Measurements from ENCODE around the gene RPS14.
"Not testable (repeated sequence)": the region's sequence is repeated elsewhere in the genome, so short reads cannot be mapped to it uniquely, and the experiment has no call there.

Gene RPS14

DNA sequence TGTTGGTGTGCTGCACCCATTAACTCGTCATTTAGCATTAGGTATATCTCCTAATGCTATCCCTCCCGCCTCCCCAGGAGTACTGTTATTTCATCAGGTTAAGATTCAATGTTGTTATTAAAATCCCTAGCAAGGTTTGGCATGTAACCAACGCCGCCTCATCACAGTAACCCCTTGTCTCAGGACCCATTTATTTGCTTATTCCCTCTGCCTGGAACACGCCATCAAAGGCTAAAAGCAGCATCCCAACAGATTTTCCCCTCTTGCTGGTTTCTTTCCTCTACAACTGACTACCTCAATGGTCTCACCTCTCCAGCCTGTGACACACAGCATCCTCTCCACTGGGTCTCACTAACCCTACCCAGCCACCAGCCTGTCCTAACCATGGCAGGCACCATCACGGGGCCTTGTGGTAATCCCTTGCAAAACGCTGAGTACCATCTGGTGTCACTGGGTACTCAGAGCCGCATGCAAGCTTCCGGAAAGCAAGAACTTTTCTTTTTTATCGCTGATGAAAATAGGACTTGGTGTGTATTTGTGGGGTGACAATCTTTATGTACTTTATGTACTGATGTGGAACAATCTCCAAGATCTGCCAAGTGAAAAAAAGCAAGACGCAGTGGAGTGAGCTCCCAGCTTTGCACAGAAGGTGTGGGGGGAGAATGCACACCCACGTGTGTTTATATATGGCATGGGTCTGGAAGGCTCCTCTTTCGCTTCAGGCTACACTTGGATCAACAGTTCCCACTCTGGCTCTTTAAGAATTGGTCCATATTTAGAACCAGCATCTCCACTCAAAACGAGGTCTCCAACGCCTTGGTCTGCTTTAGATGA is 6.1 kb downstream of the RPS14 start:
- no peak for DNase-seq

DNA sequence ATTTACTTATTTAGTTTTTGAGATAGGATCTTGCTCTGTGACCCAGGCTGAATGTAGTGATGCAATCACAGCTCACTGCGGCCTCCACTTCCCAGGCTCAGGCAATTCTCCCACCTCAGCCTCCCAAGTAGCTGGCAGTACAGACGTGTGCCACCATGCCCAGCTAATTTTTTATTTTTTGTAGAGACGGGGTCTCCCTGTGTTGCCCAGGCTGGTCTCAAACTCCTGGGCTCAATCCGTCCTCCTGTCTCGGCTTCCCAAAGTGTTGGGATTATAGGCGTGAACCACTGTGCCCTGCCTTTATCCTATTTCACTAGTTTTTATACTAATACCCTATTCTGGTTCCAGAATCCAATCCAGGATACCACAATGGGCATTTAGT is 6.8 kb downstream of the RPS14 start:
- no peak for DNase-seq

DNA sequence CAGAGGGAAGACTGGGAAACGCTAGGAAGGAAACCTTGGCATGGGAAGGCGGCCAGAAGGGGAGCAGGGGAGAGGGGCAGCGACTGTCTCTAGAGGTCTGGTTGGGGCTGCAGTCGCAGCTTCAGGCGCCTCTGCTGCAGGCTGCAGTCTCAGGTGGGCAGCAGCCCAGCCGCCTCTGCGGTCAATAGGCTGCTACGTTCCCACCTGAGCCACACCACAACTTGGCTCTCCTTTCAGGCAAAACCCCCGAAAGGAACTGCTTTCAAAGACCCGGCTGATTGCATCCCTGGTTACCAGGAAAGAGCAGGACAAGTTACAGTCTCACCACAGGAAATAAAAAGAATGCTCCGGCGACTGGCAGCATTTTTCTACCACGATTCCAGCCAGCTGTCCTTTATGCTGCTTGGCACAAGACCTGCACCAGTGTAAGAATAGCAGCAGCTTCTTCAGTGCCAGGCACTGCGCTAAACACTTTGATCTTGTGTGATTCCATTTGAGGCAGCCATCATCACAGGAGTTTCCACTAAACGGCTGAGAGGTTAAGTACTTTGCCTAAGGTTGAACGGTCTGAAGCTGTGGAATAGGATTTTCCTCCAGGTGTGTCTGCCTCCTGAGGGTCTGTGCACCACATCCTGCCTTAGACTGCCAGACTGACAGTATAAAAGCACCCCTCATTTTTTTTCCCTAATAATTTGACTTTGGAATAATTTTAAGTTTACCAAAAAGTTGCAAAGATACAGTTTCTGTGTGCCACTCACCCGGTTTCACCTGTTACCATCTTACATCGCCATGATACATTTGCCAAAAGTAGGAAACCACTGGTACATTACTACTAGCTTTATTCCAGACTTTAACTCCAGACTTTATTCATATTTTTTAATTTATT is 7.5 kb downstream of the RPS14 start:
- DNase-seq, result no peak

DNA sequence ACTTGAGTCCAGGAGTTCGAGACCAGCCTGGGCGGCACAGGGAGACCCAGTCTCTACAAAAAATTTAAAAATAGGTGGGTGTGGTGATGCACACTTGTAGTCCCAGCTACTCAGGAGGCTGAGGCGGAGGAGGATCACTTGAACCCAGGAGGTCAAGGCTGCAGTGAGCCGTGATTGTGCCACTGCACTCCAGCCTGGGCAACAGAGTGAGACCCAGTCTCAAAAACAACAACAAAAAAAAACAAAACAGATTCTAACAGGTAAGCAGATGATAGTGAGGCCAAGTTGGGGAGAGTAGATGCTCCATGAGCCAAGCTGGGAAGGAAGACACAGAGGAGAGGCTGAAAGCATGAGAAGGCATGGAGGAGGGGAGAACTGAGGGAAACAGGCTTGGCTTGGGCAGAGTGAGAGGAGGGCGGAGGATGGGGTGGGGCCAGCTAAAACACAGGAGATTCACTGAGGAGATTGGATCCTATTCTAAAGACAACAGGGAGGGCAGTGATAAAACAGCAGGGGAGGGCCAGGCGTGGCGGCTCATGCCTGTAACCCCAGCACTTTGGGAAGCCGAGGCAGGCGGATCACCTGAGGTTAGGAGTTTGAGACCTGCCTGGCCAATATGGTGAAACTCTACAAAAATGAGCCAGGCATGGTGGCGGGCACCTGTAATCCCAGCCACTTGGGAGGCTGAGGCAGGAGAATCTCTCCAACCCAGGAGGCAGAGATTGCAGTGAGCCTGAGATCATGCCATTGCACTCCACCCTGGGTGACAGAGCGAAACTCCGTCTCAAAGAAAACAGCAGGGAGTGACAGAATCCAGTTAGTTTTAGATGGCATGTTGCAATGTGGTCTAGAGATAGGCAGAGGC is 8.4 kb downstream of the RPS14 start:
- DNase-seq, result no peak

DNA sequence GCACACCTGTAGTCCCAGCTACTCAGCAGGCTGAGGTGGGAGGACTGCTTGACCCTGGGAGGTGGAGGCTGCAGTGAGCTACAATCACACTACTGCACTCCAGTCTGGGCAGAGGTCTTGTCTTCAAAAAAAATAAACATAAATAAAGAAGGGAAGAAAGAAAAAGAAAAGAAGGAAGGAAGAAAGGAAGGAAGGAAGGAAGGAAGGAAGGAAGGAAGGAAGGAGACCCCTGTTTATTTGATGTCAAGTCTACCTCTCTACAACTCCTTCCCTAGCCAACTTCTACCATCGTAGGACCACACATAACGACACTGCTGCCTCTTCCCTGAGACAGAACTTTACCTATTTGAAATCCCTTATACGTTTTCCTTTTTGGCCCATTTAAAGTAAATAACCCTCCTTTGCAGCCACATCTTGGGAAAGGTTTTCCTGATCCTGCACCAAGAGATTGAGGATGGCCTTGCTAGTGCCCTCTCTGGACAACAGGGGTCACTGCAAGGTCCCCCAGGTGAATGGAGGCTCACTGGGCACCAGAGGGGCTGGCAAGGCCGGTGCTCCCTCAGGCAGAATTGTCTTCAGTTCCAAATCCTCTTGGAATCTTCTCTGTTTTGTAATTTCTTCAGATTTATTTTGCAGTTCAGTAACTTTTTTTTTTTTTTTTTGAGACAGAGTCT is 10.5 kb downstream of the RPS14 start:
- no peak for DNase-seq

DNA sequence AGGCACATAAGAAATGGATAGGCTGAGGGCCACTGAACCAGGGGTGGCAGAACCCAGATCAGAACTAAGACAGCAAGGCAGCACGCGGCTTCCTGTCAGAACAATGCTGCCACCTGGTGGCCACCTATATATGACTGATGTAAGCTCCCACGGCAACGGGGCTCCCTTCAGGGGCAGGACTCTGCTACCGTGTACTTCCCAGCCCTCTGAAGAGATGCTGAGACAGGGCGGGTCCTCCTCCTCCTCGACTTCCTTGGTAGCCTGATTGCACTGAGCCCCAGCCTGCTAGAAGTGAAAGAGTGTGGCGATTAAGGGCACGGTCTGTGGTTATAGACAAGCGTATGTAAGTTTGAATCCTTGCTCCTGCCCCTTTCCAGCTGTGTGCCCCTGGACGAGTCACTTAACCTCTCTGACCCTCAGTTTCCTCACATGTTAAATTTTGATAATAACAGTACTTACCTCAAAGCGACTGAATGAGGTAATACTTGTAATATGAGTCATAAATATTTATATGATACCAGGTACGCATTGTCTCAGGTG is 13.3 kb downstream of the RPS14 start:
- peak; percentile 52 for DNase-seq

DNA sequence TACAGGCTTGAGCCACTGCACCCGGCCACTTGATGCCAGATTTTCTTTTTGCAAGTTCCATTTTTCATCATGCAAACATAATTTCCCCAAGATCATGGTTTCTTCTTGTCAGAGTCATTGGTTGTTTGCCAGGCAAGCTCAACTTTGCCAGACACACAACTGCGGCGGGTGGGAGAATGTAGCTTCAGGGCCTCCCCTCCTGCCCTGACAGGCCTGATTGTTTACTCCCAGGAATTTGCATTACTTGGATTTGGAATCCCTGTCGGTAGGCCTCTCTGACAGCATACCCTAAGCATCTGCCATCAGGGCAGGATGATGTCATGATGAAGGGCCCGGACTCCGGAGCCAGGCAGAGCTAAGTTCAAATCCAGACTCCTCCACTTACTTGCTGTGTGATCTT is 15.1 kb downstream of the RPS14 start:
- no peak for DNase-seq

DNA sequence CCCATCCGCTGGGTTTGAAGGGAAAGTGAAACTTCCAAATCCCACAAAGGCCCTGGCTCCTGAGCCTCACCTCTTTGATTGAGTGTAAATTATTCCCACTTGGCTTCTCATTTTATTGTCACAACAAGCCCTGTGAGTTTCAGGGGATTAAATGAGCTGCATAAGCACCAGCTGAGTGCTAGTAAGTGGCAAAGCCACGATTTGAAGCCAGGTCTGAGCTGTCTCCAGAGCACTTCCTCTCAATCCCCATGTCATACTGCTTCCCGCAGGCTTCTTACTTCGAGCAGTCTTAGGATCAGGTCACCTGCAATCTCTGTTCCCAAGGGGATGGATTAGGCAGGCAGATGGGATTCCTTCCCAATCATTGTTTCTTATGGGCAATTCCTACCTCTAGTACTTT is 18.0 kb downstream of the RPS14 start:
- no peak for DNase-seq

DNA sequence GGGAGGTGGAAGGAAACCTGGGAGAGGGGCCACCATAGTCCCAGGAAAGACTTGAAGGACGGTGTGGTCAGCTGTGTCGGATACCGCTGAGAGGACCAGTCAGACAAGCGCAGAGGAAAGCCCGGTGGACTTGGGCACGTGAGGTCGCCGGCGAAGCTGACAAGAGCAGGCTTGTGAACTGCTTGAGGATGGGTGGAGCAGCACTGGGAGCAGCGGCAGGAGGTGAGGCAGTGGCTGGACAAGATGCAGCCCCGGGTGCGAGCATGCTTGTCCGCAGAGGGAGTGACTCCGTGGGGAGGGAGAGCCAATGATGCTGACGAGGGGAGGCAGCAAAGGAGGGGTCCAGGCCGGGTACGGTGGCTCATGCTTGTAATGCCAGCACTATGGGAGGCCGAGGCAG is 18.5 kb downstream of the RPS14 start:
- DNase-seq, result no peak

DNA sequence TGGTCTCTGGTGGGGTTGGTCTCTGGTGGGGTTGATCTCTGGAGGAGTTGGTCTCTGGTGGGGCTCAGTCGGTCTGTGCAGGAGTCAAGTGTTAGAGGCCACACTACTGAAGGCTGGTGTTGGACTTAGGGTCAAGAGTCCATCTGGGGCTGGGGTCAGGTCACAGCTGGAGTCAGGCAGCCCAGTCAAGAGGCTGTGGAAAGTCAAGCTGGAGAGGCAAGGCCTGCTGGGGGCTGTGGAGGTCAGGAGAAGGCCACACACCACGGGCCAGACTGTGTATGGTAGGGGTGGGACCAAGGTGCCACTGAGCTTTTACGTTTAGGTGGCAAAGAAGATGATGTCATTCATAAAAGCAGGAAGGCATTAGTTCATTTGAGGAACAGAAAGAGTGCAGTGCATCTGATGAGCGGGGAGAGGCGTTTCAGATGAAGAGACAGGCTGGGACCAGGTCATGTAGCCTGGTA is 20.1 kb downstream of the RPS14 start:
- DNase-seq, result no peak

DNA sequence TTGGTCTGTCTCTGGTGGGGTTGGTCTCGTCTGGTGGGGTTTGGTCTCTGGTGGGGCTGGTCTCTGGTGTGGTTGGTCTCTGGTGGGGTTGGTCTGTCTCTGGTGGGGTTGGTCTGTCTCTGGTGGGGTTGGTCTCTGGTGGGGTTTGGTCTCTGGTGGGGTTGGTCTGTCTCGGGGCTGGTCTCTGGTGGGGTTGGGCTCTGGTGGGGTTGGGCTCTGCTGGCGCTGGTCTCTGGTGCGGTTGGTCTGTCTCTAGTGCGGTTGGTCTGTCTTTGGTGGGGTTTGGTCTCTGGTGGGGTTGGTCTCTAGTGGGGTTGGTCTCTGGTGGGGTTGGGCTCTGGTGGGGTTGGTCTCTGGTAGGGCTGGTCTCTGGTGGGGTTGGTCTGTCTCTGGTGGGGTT is 20.6 kb downstream of the RPS14 start:
- no peak for DNase-seq

DNA sequence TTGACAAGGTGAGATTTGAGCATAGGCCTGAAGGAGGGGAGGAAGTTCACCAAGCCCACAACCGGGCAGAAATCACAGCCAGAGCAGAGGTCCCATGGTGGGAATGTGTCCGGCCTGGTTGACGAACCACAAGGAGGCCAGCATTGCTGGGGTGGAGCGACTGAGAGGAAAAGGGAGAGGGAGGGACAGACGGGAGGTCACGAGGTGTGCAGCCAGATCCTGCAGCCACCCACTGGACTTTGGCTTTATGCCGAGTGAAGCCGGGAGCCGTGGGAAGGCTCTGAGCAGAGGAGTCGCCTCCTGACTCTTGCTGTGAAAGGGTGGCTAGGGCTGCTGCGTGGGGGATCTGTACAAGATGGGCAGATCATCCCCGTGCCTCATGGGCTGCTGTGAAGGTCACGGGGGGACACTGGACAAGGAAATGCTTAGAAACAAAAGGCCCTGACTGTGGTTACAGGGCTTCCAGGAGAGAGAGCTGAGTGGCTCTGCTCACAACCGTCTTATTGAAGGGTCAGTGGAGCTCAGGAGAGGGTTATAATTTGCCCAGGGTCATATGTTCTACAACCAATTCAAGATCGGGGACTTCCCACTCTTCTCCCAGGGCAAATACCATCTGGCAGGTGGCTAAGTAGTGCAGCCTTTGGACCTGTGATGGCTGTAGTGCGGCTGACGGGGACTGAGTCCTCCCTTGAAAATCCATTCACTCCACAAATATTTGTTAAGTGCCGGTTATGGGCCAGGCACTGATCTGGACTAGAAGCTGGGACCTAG is 21.2 kb downstream of the RPS14 start:
- DNase-seq, result no peak

DNA sequence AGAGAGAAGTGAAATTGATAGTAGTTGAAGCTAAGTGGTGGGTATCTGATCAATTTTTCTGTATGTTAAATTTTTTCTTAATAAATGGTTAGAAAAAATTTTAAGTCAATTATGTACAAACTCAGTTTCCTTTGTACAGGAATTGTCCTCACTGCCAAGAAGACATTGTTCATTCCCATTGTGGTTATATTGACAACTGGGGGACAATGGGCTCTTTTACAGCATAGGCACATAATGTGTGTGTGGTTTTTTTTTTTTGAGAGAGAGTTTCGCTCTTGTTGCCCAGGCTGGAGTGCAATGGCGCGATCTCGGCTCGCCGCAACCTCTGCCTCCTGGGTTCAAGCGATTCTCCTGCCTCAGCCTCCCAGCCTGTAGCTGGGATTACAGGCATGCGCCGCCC is 23.4 kb downstream of the RPS14 start:
- not testable (repeated sequence) for DNase-seq

DNA sequence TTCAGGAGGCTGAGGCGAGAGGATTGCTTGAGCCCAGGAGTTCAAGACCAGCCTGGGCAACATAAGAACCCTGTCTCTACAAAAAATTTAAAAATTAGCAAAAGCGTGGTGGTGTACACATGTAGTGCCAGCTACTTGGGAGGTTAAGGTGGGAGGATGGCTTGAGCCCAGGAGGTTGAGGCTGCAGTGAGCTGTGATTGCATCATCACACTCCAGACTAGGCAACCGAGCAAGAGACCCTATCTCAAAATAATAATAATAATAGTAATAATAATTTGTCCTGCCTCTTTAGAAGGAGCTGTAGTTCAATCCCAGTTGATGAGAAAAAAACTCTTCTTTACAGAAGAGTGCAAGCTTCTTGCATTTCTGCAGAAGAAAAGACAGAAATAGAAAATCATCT is 26.8 kb downstream of the RPS14 start:
- no peak for DNase-seq

DNA sequence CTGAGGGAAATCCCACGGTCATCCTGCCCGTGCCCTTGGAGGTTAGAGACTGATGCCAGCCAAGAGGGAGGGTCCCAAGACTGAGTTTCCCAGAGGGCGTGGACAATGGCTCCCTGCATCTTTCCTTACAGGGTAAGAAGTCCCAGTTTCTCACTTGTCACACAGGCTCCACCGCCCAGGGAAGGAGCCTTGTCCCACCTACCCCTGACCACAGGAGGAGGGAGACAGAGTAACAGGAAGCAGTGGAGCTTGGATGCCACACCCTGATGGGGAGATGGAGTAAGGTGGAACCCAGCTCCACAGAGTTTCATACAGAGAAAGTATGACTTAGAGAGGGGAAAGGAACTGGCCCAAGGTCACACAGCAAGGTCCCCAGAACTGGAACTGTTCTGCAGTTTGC is 27.5 kb downstream of the RPS14 start:
- DNase-seq, result no peak

DNA sequence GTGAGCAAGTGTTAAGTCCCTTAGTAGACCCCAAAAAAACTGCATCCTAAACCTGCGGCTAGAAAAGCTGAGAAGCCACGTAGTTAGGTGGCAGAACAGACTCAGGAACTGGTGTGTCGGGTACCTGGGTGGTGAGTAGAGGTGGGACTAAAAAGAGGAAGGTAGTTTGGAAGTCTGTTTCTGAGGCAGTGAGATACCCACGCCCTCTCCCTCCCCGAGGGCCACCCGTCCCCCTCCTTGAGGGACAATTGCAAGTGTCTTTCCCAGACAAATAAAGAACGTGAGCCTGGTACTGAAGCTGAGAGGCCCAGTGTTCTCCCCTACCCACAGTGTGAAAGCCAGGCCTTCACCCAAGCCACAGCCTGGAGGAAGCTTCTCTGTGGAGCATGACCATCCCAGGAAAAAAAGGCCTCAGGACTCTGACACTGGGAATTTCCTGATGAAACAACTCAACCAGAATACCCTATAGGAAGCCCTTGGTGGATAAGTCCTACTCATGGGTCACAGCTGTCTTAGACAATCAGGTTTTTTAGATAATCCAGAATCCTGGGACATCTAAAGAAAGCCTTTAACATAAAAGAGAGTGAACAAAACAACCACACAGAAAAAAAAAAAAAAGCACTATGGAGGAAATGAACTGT is 29.8 kb downstream of the RPS14 start:
- no peak for DNase-seq

DNA sequence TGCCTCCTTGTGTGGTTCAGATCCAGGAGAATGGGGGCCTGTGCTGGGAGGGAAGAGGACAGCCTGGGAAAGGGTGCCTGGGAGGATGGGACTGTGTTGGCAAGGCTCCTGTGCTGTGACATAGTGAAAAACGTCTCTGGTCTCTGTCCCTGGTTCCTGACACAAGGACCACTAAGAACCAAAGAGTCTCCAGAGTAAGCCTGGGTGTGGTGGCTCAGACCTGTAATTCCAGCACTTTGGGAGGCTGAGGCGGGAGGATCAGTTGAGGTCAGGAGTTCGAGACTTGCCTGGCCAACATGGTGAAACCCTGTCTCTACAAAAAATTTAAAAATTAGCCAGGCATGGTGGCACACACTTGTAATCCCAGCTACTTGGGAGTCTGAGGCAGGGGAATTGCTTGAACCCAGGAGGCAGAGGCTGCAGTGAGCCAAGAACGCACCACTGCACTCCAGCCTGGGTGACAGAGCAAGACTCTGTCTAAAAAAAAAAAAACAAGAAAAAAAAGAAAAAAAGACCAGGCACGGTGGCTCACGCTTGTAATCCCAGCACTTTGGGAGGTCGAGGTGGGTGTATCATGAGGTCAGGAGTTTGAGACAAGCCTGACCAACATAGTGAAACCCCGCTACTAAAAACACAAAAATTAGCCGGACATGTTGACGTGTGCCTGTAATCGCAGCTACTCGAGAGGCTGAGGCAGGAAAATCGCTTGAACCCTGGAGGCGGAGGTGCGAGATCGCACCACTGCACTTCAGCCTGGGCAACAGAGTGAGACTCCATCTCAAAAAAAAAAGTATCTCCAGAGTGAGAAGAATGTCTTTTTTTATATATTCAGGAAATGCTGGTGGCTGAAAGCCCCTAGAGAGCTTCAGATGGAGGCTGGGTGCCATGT is 35.4 kb downstream of the RPS14 start:
- DNase-seq, result not testable (repeated sequence)

DNA sequence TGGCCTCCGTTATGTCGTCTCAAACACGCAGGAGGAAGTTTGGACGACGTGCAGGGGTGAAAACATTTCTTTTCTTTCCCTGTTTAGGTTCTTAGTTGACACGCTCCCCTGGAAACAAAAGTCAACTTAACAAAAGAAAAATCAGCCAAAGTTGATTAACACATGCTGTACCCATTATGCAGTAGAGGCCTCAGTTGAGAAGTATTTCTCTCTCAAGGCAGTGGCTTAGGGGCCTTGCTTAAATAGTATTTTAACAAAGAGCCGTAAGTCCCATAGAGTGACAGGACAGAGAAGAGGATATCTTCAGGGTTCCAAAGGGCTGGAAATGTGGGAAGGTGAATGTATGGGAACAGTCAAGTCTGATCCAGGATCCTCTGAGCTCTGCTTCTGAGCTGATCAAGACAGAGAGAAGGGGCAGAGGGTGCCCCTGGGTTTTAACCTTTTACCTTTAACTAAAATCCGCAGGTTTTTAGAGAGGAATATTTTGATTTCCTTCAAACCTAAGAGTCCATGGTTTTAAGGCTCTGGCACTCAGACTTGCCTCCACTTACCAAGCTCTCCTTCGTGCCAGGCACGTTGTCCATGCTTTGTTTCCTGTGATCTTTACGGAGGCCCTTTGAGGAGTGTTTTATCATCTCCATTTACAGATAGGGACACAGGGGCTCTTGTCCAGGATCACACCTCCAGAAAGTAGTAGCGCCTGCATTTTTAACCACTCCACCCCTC is 36.2 kb downstream of the RPS14 start:
- no peak for DNase-seq

Measured in NCI-H1105 (cell line).